GM19238 (cell line): Measurements from ENCODE around the gene ATXN1.

Source experiments
- DNase-seq: peaks from one replicate; pipeline ENCODE4 v3.0.0; 2011; ENCODE audit warnings: low spot score; ENCODE audit not compliant: insufficient read length

ATXN1 gene

GRCh38 chr6:16762268-16762549 is 949 bp upstream of the ATXN1 start:
- DNase-seq: no peak

DNA sequence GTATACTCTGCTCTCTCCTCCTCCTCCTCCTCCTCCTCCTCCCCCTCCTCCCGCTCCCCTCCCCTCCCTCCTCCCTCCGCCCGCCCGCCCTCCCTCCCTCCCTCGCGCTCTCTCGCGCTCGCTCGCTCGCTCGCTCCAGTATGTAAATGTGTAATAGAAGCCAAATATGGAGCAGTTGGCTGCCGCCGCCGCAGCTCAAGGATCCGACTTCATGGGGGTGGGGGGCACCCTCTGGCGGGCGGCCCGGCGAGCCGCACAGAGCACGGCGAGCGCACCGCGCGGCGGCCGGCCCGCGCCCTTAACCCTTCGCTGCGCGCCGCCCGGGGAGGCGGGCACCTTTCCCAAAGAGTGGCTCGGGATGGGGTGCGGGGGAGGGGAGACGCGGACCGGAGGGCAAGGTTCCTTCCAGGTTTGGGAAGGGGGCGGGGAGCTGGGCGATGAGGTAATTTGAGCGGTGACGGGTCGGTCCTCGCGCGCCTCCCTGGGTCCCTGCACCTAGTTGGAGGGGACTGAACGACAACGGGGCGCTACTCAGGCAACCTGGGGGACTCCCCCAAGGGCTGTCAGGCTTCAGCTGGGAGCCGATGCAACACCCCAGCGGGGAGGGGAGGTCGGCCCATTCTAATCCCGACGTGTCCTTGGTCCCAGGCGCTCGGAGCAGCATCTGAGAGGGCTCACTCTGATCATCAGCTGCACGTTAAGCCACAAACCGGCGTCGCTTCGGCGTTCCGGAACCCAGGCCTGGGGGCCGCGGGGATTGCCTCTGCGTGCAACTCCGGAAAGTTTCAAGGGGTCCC is 409 bp upstream of the ATXN1 start:
- DNase-seq: peak; percentile 59

DNA sequence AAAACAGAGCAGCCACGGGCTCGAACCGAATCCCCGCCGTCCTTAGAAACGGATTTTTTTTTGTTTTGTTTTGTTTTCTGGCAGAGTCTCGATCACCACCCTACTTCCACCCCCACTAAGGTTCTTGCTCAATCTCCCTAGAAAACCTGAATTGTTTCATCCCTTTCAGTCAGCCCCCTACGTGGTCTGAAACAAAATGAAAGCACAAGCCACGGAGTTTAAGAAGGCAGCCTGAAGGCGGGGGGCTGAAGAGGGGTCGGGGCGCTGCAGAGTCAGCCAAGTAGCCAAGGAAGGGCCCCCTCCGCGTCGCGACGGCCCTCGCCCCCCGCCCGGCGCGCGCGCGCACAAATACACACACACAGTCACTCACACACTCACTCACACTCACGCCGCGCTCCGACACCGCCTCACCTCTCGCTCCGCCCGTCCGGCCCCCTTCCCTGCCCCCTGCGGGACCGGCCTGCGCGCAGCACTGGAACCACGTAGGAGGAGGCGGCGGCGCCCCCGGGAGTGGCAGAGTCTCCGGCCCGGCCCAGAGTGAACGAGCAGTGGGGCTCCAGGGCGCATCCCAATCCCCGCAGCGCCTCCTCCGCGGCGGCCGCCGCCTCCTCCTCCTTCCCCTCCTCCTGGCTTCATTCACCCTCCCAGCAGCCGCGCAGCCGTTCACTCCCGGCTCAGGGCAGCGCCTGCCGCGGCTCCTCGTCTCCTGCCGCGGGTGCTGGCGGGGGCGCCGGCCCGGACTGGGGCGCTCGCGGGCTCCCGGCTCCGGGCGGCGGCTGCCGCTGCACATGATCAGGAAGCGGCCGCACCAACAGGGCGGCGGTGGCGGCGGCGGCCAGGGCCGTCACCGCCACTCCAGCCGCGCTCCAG is 1.4 kb downstream of the ATXN1 start:
- DNase-seq: peak; percentile 54

GRCh38 chr6:16759181-16759645 is 2.0 kb downstream of the ATXN1 start:
- no peak for DNase-seq

GRCh38 chr6:16758163-16758975 is 2.9 kb downstream of the ATXN1 start:
- no peak for DNase-seq

GRCh38 chr6:16757332-16757731 is 3.9 kb downstream of the ATXN1 start:
- DNase-seq: no peak

DNA sequence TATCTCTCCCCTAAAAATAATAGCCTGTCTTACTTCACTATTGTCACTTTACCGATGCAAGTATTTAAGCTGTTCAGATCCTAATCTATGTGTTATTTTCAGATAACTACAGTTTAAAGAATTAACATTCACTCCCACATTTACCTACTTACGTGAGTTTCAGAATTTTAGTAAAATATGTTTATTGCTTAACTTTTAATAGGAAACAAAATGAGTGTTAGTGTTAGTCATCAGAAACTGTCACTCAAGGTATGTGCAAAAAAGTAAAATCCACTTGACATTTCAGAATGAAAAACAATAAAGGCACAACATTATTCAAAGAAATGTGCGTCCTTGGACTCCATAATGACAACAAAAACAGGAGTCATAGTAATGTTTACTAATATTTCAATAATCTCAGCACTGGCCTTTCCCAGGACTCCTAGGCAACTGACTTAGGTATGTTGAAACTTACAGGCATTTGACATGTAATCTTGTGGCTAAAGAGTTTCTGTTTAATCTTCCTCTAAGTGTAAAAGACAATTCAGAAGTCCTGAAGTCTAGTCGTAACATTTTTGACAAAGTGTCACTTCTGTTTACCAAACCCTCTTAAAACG is 4.5 kb downstream of the ATXN1 start:
- DNase-seq: no peak

GRCh38 chr6:16755544-16755943 is 5.7 kb downstream of the ATXN1 start:
- no peak for DNase-seq

GRCh38 chr6:16754876-16755275 is 6.4 kb downstream of the ATXN1 start:
- DNase-seq: no peak

DNA sequence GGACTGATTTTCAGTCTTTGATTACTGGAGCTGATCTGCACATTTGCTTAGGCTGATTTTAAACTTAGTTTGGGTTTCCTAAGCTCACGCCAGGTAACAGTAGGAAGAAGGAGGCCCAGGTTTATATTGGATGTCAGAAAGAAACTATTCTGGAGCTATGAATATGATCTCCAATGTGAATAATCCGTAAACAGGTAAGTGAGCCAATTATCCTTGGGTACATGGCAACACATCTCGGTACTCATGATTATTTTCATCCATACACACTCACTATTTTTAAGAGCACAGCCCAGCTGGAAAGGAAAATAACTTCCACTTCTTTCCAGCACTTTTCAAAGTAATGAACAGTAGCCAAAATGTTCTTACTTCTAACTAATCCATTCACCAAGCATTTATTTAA is 7.0 kb downstream of the ATXN1 start:
- no peak for DNase-seq

DNA sequence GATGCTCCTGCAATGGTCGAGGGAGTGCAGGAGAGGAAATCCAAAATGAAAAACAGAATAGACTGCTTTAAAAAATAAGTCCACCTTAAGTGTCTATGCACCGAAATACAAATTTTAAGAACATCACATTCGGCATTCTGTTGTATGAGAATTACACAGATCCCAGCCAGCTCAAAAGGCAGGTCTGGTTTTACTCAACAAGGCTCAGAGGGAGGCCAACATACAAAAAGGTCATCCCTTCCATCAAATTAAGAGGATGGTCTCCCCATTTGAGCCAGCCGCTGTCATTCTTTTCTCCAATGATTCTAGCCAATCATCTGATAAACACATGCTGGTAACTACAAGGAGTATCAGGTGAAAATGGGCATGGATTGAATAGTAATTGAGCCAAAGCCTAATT is 7.9 kb downstream of the ATXN1 start:
- no peak for DNase-seq

DNA sequence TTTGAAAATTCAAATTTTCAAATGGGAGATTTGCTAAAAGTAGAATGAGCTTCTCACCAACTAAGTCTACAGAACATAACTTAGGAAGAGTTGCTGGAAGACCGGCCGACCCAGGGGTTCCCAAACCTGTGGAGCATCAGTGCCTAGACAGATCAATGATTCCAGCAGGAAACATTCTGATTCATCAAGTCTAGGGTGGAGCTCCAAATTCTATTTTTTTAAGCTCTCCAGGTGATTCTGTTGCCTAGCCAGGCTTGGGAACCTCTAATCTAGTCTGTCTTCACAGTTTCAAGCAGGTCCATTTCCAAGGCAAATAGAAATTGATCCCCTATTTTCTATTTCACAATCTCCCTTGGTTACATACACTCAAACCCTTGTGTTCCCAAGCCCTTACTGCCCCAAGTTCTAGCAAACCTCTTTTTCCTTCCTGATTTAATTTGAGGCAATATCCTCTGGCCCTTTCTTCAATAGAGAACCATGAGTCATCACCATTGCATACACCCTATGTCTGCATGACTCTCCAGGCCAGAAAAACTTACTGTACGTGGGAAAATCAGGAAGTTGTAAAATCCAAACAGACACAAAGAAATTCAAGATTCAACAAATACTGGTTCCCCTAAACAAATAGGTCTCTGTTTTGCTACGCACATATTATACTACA is 8.9 kb downstream of the ATXN1 start:
- no peak for DNase-seq

DNA sequence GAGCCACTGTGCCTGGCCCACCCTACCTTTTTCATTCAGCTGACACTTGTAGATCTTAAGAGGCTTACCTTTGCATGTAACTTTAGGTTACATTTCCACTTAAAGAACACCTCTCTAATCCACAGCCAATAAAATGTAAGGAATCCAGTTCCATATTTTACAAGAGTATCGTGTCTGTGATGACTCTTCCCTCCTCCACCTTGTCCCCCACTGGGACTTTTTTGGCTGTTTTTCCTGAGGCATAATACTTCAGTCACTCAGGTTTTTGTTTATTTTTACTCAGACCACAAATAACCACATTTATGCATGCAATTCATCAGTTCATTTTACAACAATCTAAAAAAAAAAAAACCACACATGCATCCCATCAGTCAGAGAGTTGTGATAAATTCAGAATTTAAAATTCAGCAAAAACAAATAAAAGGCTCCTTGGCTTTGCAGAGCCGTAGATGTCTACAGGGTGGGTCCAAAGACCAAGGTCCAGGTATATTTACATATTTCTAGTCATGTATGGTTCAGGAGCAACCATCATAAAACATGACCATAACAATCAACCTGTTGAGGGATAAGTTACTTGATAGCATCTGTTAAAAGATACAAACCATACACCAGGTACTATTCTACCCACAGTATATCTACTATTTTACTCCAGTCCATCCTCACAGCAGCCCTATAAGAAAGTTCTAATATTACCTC is 9.9 kb downstream of the ATXN1 start:
- no peak for DNase-seq

- DNase-seq: no peak
Observed at GRCh38 chr6:16750566-16750965, 10.7 kb downstream of the ATXN1 start.

DNA sequence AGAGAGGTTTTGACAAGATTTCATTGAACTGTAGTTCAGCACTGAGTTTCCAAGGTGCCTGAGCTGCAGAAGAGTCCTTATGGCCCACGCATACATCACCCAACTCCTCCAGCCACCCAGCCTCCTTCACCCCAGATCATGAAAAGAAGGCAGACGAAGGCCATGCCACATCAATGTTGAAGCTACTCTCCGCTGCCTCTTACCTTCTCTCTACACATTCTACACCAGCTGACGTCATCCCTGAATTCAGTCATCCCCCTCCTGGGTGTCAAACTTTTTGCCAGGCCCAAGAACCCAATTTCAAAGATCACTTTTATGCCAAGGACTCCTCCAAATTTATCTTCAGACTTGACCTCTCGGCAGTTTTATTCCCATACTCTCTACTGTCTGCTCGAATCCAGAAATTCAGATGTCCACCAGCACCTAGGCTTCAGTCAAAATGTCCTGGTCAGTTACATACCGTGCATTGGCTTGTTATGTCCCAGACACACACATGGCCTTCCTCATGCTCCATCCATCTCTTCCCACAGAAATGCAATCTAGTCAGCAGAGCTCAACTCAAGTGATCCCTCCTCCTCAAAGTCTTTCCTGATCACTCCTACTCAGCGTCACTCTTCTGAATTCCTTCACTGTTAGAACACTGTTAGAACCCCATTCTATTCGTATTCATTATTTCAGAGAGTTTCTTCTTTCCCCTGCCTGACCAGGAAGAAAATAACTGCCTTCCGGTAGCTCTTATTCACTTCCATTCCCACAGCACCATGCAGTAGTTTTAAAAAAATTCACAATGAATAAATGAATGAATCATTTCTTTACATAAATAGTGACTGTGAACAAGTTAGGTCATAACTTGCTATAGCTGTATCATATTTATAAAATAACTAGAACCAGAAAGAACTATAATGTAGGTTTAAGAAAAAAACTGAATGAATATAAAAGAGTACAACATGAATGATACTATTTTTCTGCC is 11.5 kb downstream of the ATXN1 start:
- DNase-seq: no peak

- DNase-seq: no peak
Observed at GRCh38 chr6:16748025-16748319, 13.3 kb downstream of the ATXN1 start.

DNA sequence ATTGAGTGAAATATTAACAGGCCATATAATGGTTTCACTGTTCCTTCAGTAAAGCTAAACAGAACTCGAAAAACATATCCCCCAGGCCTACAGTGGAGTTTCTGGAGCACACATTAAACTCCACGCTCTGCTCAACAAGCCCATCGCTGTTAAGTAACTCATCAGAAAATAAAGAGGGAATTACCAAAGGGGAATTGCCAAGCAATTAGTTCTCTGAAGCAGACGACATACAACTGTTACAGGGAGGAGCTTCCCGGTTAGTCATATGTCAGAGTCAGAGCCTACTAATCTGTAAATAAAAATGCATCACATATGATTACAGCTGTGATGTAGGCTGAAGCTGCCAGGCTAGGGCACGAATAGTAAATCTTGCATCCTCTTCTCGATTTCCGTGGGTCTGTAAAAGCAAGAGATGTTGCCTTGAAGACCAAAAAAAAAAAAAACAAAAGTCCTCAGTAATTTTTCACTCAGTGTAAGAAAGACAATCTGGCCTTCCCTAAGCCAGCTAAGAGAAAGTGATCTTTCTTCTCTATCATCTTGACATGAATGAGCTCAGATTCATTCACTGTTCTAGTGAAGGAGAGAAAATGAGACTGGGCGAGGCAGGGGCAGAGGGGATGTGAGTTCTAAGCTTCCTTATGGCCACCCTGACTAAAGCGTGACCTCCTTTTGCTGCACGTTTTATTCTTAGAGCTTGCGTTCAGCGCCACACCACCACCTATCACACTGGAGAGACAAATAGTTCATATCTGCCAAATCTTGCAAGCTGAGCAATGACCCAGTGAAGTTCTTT is 13.8 kb downstream of the ATXN1 start:
- no peak for DNase-seq

- no peak for DNase-seq
Observed at GRCh38 chr6:16746812-16747211, 14.4 kb downstream of the ATXN1 start.

DNA sequence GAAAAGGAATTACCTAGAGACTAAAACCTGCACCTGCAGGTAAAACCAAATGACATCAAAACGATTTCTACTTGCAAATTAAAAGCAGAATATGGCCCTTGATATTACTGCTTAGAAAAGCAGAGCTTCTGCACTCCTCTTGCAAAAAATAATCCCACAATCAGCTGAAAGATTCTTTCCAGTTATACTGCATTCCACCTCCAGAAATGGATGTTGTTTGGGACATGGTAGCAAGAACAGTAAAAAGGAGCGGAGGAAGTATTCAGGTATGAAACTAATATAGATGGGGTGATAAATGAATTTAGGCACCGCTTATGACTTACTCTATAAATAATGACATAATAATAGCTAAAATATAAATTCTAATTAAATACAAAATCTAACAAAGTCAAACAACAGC is 14.9 kb downstream of the ATXN1 start:
- no peak for DNase-seq
